ENCODE results near the gene PAX1.

The PAX1 gene

DNA sequence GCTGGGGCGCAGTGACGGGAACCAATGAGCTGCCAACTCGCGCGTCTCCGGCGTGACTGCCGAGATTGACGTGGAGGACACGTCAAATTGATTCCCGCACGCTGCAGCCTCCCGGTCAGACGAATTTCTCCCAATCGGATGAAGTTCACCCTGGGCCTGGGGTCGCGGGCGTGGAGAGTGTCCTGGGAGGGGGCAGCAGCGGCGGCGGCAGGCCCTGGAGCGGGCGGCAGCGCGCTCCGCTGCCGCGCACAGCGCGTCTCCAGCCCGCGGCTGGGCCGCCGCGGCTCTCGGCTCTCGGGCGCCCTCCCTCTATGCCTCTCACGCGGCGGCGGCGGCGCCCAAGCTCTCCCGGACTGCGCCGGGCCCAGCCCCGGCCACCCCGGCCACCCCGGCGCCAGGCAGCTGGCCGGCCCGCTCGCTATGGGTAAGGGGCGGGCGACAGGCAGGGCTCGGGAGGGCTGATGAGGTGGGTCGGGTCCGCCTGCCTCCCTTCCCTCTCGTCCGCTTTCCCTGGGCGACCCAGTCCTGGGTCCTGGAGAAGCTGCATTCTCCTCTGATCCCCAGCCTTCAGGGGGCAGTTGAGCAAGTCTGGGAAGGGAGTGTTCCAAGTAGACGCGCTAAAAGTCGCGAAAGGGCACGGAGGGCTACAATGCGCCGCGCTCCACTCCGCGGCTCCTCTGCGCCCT lies at the start of gene PAX1:
Gene PAX1, plus strand, starts transcription at position 90 of the 686 bp plus-strand sequence. Its CDS starts 49 bp downstream, at position 139.
- DNase-seq (ENCODE audit: extremely low spot score): peak; percentile 58
- POLR2A ChIA-PET: interaction anchor here (1.0 to 1.2 kb wide), 2 partner anchors 11 to 14 kb away, joined by 3 read pairs; no protein-coding TSS in a partner anchor
- TF ChIP-seq SUZ12 (IDR thresholded peaks at IDR 0.05): no peak
- no peak for TF ChIP-seq NFRKB (IDR thresholded peaks at IDR 0.05)
- TF ChIP-seq L3MBTL2 (conservative IDR thresholded peaks at IDR 0.05): no peak
- TF ChIP-seq ARNT (IDR thresholded peaks at IDR 0.05): no peak
- no peak for TF ChIP-seq ELF4 (IDR thresholded peaks at IDR 0.05)
- CTCF ChIA-PET: interaction anchor here (0.6 to 1.5 kb wide), 4 partner anchors 10 to 1836 kb away, joined by 3 to 9 read pairs (median 4); no protein-coding TSS in a partner anchor

GRCh38 chr20:21656308-21657067 lies 49.0 kb upstream of the PAX1 start:
- DNase-seq (ENCODE audit: extremely low spot score): no peak
- POLR2A ChIA-PET: no interaction called here
- CTCF ChIA-PET: no interaction called here
- TF ChIP-seq ARNT (IDR thresholded peaks at IDR 0.05) (no peak), LEF1 (IDR thresholded peaks at IDR 0.05; ENCODE audit: borderline replicate concordance) (no peak), ZNF384 (IDR thresholded peaks at IDR 0.05) (no peak)

- ChIA-PET CTCF (interaction anchor here (1.2 kb wide), 1 partner anchor 21 kb away, joined by 3 read pairs; no protein-coding TSS in a partner anchor), POLR2A (no interaction called here)
- TF ChIP-seq NFRKB (IDR thresholded peaks at IDR 0.05) (no peak), FOXM1 (IDR thresholded peaks at IDR 0.05; ENCODE audit: borderline replicate concordance) (no peak), TARDBP (IDR thresholded peaks at IDR 0.05) (no peak), L3MBTL2 (conservative IDR thresholded peaks at IDR 0.05) (no peak), BHLHE40 (IDR thresholded peaks at IDR 0.05; ENCODE audit: borderline replicate concordance) (no peak), ELF4 (IDR thresholded peaks at IDR 0.05) (no peak), FOXA1 (IDR thresholded peaks at IDR 0.05) (no peak), SP1 (IDR thresholded peaks at IDR 0.05) (no peak), ARNT (IDR thresholded peaks at IDR 0.05) (no peak), FOXK2 (IDR thresholded peaks at IDR 0.05) (no peak), SUZ12 (IDR thresholded peaks at IDR 0.05) (no peak), CTBP1 (IDR thresholded peaks at IDR 0.05; ENCODE audit: borderline replicate concordance) (no peak), HDGF (IDR thresholded peaks at IDR 0.05; ENCODE audit: borderline replicate concordance) (no peak), ZNF384 (IDR thresholded peaks at IDR 0.05) (no peak), LEF1 (IDR thresholded peaks at IDR 0.05; ENCODE audit: borderline replicate concordance) (no peak)
- TF ChIP-seq, protein P1, sequence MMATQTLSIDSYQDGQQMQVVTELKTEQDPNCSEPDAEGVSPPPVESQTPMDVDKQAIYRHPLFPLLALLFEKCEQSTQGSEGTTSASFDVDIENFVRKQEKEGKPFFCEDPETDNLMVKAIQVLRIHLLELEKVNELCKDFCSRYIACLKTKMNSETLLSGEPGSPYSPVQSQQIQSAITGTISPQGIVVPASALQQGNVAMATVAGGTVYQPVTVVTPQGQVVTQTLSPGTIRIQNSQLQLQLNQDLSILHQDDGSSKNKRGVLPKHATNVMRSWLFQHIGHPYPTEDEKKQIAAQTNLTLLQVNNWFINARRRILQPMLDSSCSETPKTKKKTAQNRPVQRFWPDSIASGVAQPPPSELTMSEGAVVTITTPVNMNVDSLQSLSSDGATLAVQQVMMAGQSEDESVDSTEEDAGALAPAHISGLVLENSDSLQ (IDR thresholded peaks at IDR 0.05): no peak
- DNase-seq (ENCODE audit: extremely low spot score): no peak
Observed at GRCh38 chr20:21661488-21662055, 43.9 kb upstream of the PAX1 start.

DNA sequence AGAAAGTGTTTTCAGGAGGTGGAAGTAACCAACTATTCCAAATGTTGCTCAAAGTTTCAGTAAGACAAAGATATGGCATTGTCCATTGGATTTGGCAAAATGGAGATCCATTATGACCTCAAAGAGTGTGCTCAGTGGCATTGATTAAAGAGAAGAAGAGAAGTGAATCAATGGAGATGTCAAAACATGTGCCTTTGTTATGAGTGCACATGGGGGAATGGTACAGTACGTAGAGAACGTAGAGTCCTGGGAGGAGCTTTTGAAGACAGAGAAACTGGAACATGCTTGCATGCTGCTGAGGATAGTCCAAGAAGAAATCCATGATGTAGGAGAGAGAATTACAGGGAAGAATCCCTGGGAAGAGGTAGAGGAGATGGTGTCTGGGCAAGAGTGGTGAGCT lies 42.0 kb upstream of the PAX1 start:
- ChIA-PET CTCF (no interaction called here), POLR2A (no interaction called here)
- TF ChIP-seq FOXA1 (IDR thresholded peaks at IDR 0.05): no peak
- TF ChIP-seq NFRKB (IDR thresholded peaks at IDR 0.05): no peak
- no peak for DNase-seq (ENCODE audit: extremely low spot score)

GRCh38 chr20:21665687-21666446 lies 39.6 kb upstream of the PAX1 start:
- CTCF ChIA-PET: no interaction called here
- DNase-seq (ENCODE audit: extremely low spot score): no peak
- TF ChIP-seq ARNT (IDR thresholded peaks at IDR 0.05) (no peak), ELF4 (IDR thresholded peaks at IDR 0.05) (no peak), CTBP1 (IDR thresholded peaks at IDR 0.05; ENCODE audit: borderline replicate concordance) (no peak), BHLHE40 (IDR thresholded peaks at IDR 0.05; ENCODE audit: borderline replicate concordance) (no peak), NFRKB (IDR thresholded peaks at IDR 0.05) (no peak), SP1 (IDR thresholded peaks at IDR 0.05) (no peak), TARDBP (IDR thresholded peaks at IDR 0.05) (no peak), HDGF (IDR thresholded peaks at IDR 0.05; ENCODE audit: borderline replicate concordance) (no peak), FOXA1 (IDR thresholded peaks at IDR 0.05) (no peak), L3MBTL2 (conservative IDR thresholded peaks at IDR 0.05) (no peak), FOXM1 (IDR thresholded peaks at IDR 0.05; ENCODE audit: borderline replicate concordance) (no peak), SUZ12 (IDR thresholded peaks at IDR 0.05) (no peak), LEF1 (IDR thresholded peaks at IDR 0.05; ENCODE audit: borderline replicate concordance) (no peak), ZNF384 (IDR thresholded peaks at IDR 0.05) (no peak), FOXK2 (IDR thresholded peaks at IDR 0.05) (no peak)
- TF ChIP-seq, protein P1 (IDR thresholded peaks at IDR 0.05): no peak
- POLR2A ChIA-PET: no interaction called here

DNA sequence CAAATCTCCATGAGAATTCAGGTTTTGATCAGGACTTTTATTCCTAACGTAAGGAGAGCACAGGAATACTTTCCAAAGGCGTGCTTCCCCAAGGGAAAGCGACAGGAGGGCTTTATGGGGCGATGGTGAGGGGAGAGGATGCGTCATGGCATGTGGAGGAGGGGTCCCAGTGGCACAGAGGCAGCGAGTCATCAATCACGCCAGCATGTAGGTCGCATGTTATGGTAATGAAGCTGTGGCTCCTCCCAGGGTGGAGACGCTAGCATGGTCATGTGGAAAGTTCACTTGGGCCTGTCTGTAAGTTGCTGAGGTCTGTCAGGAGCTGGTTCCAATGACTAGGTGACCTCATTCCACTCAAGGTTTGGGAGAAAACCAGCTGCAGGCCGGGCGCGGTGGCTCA lies 35.3 kb upstream of the PAX1 start:
- DNase-seq (ENCODE audit: extremely low spot score): no peak
- no peak for TF ChIP-seq CTBP1 (IDR thresholded peaks at IDR 0.05; ENCODE audit: borderline replicate concordance)
- TF ChIP-seq SUZ12 (IDR thresholded peaks at IDR 0.05): no peak
- TF ChIP-seq ELF4 (IDR thresholded peaks at IDR 0.05): no peak
- TF ChIP-seq FOXK2 (IDR thresholded peaks at IDR 0.05): no peak
- TF ChIP-seq TARDBP (IDR thresholded peaks at IDR 0.05): no peak
- no peak for TF ChIP-seq SP1 (IDR thresholded peaks at IDR 0.05)
- no peak for TF ChIP-seq FOXA1 (IDR thresholded peaks at IDR 0.05)
- TF ChIP-seq BHLHE40 (IDR thresholded peaks at IDR 0.05; ENCODE audit: borderline replicate concordance): no peak
- no peak for TF ChIP-seq ARNT (IDR thresholded peaks at IDR 0.05)
- TF ChIP-seq HDGF (IDR thresholded peaks at IDR 0.05; ENCODE audit: borderline replicate concordance): no peak
- TF ChIP-seq ZNF384 (IDR thresholded peaks at IDR 0.05): no peak
- TF ChIP-seq, protein P1 (IDR thresholded peaks at IDR 0.05): no peak
- no peak for TF ChIP-seq FOXM1 (IDR thresholded peaks at IDR 0.05; ENCODE audit: borderline replicate concordance)
- TF ChIP-seq LEF1 (IDR thresholded peaks at IDR 0.05; ENCODE audit: borderline replicate concordance): no peak
- TF ChIP-seq NFRKB (IDR thresholded peaks at IDR 0.05): no peak
- no peak for TF ChIP-seq L3MBTL2 (conservative IDR thresholded peaks at IDR 0.05)
- ChIA-PET CTCF (no interaction called here), POLR2A (no interaction called here)

Measured in HEK293T (cell line).